Esophagus squamous epithelium (tissue), 4 donors: ENCODE data around the gene SDR42E1.

ENCODE experiments used
- POLR2A ChIP-seq, 4 donors: fragments of 450-650 bp; IDR thresholded peaks; one replicate each; pipeline ENCODE4 v1.6.1; 2017; ENCODE audit warnings: antibody characterized with exemption in 4 of 4, mild to moderate bottlenecking in 4 of 4, moderate library complexity in 3 of 4
- TF ChIP-seq, protein P1 (sequence below), 6 experiments: fragments of 450-650 bp in 4 of 6; fragments of 200-600 bp in 2 of 6; sonication (generic) in 2 of 6; IDR thresholded peaks; one replicate each; pipeline ENCODE4 v1.5.1; 2016 to 2019; ENCODE audit warnings: antibody characterized with exemption in 6 of 6, mild to moderate bottlenecking in 4 of 6, moderate library complexity in 4 of 6

DNA sequence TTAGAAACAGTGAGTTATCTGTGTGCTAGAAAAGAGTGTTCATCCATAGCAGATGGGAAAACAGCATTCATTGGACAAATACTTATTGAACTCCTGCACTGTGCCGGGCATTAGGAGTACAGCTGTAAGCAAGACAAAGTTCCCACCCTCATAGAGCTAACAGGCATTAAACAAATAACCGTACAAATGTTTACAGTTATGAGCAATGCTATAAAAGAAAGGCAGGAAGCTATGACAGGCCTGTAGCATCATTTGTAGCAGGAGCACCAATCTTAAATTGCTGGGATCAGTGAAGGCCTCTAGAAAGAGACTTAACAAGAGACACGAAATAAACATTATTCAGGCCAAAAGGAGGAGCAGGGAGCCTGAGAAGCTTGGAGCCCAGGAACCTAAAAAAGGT, 15.6 kb downstream of the SDR42E1 start:
- TF ChIP-seq, protein P1, sequence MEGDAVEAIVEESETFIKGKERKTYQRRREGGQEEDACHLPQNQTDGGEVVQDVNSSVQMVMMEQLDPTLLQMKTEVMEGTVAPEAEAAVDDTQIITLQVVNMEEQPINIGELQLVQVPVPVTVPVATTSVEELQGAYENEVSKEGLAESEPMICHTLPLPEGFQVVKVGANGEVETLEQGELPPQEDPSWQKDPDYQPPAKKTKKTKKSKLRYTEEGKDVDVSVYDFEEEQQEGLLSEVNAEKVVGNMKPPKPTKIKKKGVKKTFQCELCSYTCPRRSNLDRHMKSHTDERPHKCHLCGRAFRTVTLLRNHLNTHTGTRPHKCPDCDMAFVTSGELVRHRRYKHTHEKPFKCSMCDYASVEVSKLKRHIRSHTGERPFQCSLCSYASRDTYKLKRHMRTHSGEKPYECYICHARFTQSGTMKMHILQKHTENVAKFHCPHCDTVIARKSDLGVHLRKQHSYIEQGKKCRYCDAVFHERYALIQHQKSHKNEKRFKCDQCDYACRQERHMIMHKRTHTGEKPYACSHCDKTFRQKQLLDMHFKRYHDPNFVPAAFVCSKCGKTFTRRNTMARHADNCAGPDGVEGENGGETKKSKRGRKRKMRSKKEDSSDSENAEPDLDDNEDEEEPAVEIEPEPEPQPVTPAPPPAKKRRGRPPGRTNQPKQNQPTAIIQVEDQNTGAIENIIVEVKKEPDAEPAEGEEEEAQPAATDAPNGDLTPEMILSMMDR (IDR thresholded peaks at IDR 0.05), result no peak
- TF ChIP-seq POLR2A (IDR thresholded peaks at IDR 0.05), result no peak
